Measurements from ENCODE around the gene RNF175. TPM values are rescaled to one million over a fixed set of nuclear protein-coding genes. Genes with fewer than 3 reads are reported as not detected.

RNF175 gene
- total RNA-seq, 4 donors from 2014 or later, result 0.96 TPM; not detected in 3

DNA sequence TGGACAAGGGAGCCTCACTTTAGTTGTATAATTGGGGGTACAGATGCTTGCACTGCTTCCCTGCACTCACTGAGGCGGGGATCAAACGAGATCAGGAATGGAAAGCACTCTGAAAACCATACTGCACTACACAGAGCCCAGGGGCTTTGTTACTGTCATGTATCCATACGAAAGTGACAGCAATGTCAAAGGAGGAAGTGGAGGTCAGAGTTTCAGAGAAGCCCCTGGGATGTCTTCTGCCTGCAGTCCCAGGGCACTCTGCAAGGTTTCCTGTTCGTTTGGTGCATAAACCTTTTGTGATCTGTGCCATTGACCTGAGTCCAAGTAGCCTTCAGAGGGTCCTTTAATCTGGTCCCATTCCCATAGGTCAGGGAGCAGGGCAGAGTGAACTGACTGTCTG lies 31.2 kb downstream of the RNF175 start:
- Histone ChIP-seq H3K27ac (no peak overlapping the region), H3K36me3 (no peaks in the 10 kb centered on the region), H3K4me1 (no peaks in the 10 kb centered on the region), H3K27me3 (no peaks in the 10 kb centered on the region), H3K9me3 (no peaks in the 10 kb centered on the region), H3K4me3 (no peak overlapping the region)
- intact Hi-C loops (cut with DNase I; ENCODE audit: low total_unique reads) (no loop called here), in situ Hi-C loops (cut with MboI; ENCODE audit: low pct_ligation_motif_present in 1 of 4, low pct_unique_long_range_greater_than_20kb in 1 of 4, low sequenced_read_pairs in 3 of 4) (no loop called here)
- WGBS, 2 donors (ENCODE audit: low coverage in 1 of 2), result 62 to 83% methylated on average over 3 to 4 of the region's 4 CpGs
- TF ChIP-seq, protein P1, sequence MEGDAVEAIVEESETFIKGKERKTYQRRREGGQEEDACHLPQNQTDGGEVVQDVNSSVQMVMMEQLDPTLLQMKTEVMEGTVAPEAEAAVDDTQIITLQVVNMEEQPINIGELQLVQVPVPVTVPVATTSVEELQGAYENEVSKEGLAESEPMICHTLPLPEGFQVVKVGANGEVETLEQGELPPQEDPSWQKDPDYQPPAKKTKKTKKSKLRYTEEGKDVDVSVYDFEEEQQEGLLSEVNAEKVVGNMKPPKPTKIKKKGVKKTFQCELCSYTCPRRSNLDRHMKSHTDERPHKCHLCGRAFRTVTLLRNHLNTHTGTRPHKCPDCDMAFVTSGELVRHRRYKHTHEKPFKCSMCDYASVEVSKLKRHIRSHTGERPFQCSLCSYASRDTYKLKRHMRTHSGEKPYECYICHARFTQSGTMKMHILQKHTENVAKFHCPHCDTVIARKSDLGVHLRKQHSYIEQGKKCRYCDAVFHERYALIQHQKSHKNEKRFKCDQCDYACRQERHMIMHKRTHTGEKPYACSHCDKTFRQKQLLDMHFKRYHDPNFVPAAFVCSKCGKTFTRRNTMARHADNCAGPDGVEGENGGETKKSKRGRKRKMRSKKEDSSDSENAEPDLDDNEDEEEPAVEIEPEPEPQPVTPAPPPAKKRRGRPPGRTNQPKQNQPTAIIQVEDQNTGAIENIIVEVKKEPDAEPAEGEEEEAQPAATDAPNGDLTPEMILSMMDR (IDR thresholded peaks at IDR 0.05), result no peak
- no peak for TF ChIP-seq EP300 (IDR thresholded peaks at IDR 0.05; ENCODE audit: low read depth)
- no peak for TF ChIP-seq POLR2AphosphoS5 (IDR thresholded peaks at IDR 0.05)
- TF ChIP-seq POLR2A (IDR thresholded peaks at IDR 0.05), result no peak
- no peak for DNase-seq

DNA sequence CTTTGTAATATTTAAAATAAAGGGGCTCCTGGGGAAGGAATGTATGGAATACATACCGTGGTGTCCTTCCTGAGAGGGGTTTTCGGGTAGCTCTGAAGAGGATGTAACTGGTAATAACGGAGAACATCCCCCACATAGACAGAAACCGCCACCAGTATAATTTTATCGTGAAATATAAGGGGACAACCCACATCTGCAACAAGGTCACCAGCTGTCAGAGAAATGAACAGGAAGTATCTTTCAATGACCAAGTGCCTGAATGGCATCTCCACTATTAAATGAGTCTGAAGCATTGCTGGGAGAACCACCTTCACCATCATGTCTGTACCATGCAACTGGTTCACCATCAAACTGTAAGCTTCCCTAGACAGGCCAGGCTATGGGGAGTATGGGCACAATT lies 31.7 kb downstream of the RNF175 start:
- Histone ChIP-seq H3K4me3 (no peak overlapping the region), H3K4me1 (no peaks in the 10 kb centered on the region), H3K9me3 (no peaks in the 10 kb centered on the region), H3K27ac (no peak overlapping the region), H3K27me3 (no peaks in the 10 kb centered on the region), H3K36me3 (no peaks in the 10 kb centered on the region)
- intact Hi-C loops (cut with DNase I; ENCODE audit: low total_unique reads), result no loop called here
- TF ChIP-seq POLR2A (IDR thresholded peaks at IDR 0.05) (no peak), POLR2AphosphoS5 (IDR thresholded peaks at IDR 0.05) (no peak), EP300 (IDR thresholded peaks at IDR 0.05; ENCODE audit: low read depth) (no peak)
- TF ChIP-seq, protein P1 (IDR thresholded peaks at IDR 0.05), result no peak
- DNase-seq, result no peak
- in situ Hi-C loops (cut with MboI; ENCODE audit: low pct_ligation_motif_present in 1 of 4, low pct_unique_long_range_greater_than_20kb in 1 of 4, low sequenced_read_pairs in 3 of 4), result no loop called here
- WGBS, 2 donors (ENCODE audit: low coverage in 1 of 2), result 76 to 93% methylated on average over 3 to 5 of the region's 5 CpGs

DNA sequence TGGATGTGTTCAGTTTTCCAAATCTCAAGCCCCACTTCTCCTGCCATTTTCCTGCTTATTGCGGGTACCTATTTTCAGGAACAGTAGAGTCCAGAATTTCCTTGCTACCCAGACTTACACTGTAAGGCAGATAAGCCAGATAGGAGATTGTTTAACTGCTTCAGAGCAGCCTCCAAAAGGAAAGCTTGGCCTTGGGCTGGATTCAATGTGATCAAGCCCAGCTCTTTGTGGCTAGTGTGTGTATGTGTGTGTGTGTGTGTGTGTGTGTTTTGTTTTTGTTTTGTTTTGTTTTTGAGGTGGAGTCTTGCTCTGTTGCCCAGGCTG lies 34.0 kb downstream of the RNF175 start:
- Histone ChIP-seq H3K4me3 (no peak overlapping the region), H3K9me3 (no peaks in the 10 kb centered on the region), H3K36me3 (no peaks in the 10 kb centered on the region), H3K4me1 (no peaks in the 10 kb centered on the region), H3K27ac (no peak overlapping the region), H3K27me3 (no peaks in the 10 kb centered on the region)
- DNase-seq, result no peak
- intact Hi-C loops (cut with DNase I; ENCODE audit: low total_unique reads) (no loop called here), in situ Hi-C loops (cut with MboI; ENCODE audit: low pct_ligation_motif_present in 1 of 4, low pct_unique_long_range_greater_than_20kb in 1 of 4, low sequenced_read_pairs in 3 of 4) (no loop called here)
- WGBS, 2 donors (ENCODE audit: low coverage in 1 of 2), result 86 to 88% methylated on average over 1 of the region's 1 CpG
- TF ChIP-seq POLR2AphosphoS5 (IDR thresholded peaks at IDR 0.05), result no peak
- TF ChIP-seq POLR2A (IDR thresholded peaks at IDR 0.05), result no peak
- TF ChIP-seq EP300 (IDR thresholded peaks at IDR 0.05; ENCODE audit: low read depth), result no peak
- TF ChIP-seq, protein P1 (IDR thresholded peaks at IDR 0.05), result no peak

DNA sequence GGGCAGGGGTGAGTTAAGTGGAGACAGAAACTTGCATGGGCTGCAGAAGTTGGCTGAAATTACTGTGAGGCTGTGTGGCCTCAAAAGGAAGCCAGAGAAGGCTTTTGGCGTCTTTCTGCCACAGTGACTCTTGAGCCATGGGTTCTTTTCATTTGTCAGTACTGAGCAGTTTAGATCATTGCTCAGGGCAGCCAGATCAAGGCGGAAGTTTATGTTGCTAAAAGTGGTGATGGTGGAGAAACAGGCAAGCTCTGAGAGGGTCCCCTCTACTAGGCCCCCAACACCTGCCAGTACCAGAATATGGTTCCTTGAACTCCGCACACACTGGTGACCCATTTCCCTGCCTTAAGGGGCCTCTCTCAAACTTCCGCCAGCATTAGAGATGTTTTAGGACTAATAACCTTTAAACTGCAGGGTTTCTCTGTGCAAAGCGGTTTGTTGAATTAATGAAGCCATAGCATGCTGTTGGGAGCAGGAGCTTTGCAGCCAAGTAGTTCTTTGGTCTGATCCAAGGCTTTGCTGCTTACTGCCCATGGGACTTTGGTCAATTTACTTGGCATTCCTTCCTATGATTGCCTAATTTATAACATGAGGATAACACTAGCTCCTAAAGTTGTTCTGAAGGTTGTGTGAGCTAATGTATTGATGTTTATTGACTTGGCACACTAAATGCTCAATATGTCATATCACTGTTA lies 34.5 kb downstream of the RNF175 start:
- H3K27ac ChIP-seq, result no peak overlapping the region
- in situ Hi-C loops (cut with MboI; ENCODE audit: low pct_ligation_motif_present in 1 of 4, low pct_unique_long_range_greater_than_20kb in 1 of 4, low sequenced_read_pairs in 3 of 4), result no loop called here
- intact Hi-C loops (cut with DNase I; ENCODE audit: low total_unique reads), result no loop called here
- no peak for DNase-seq
- no peaks in the 10 kb centered on the region for H3K9me3 ChIP-seq
- TF ChIP-seq POLR2A (IDR thresholded peaks at IDR 0.05) (no peak), POLR2AphosphoS5 (IDR thresholded peaks at IDR 0.05) (no peak), EP300 (IDR thresholded peaks at IDR 0.05; ENCODE audit: low read depth) (no peak)
- TF ChIP-seq, protein P1 (IDR thresholded peaks at IDR 0.05), result no peak
- H3K4me3 ChIP-seq, result no peak overlapping the region
- H3K4me1 ChIP-seq, result no peaks in the 10 kb centered on the region
- no peaks in the 10 kb centered on the region for H3K36me3 ChIP-seq
- WGBS, 2 donors (ENCODE audit: low coverage in 1 of 2), result 80 to 86% methylated on average over 1 to 5 of the region's 5 CpGs
- no peaks in the 10 kb centered on the region for H3K27me3 ChIP-seq

All from transverse colon (tissue), 4 donors.